Suprapubic skin (tissue), 3 donors: Measurements from ENCODE around the gene YES1.

Experiments used
- CTCF ChIP-seq, 2 donors: fragments of 200-600 bp in 1 of 2; fragments of 450-650 bp in 1 of 2; sonication (generic) in 1 of 2; IDR thresholded peaks; one replicate each; pipeline ENCODE4 v1.5.1; 2016 to 2019; ENCODE audit warnings: antibody characterized with exemption in 2 of 2, mild to moderate bottlenecking in 1 of 2, moderate library complexity in 1 of 2
- POLR2AphosphoS5 ChIP-seq, 3 donors: sonication (generic); formaldehyde crosslinking; IDR thresholded peaks; one replicate each; pipeline ENCODE4 v1.6.1; 2017; ENCODE audit warnings: antibody characterized with exemption in 3 of 3

GRCh38 chr18:755506-755905, 56.5 kb downstream of the YES1 start:
- TF ChIP-seq POLR2AphosphoS5 (IDR thresholded peaks at IDR 0.05) (no peak), CTCF (IDR thresholded peaks at IDR 0.05) (no peak)
